Heart left ventricle (tissue), 13 donors: ENCODE data around the gene MBP.

Source experiments
- CTCF ChIP-seq, 12 donors: fragments of 200-600 bp; sonication (generic) in 4 of 12; IDR thresholded peaks; one replicate each; pipeline versions ENCODE4 v1.5.0 to v1.8.0; 2018 to 2022; ENCODE audit warnings: antibody characterized with exemption in 12 of 12, mild to moderate bottlenecking in 5 of 12
- POLR2A ChIP-seq, 2 donors: fragments of 450-650 bp; IDR thresholded peaks; one replicate each; pipeline ENCODE4 v1.6.1; 2017; ENCODE audit warnings: antibody characterized with exemption in 2 of 2, mild to moderate bottlenecking in 2 of 2, moderate library complexity in 2 of 2
- donor health status: ischemic (EF 13 %, LVEDD 7.1; RV severe dilation, severe dysfunction).
- donor health status: DM: no; HTN: yes; CAD: no.
- donor health status: DM: no; HTN: no; CAD: no.
- donor health status: ischemic (EF 25% LVEDD 6.9; RV normal size, moderate dysfunction).
- donor health status: ischemic (EF 25% LVEDD 5.7; RV mildly dilated, moderate dysfunction).
- donor health status: ischemic (EF 35%, LVEDD 5.7; RV mildly dilated, moderate dysfunction).
- donor health status: nonischemic (EF 11% LVEDD 7.7; RV severe dilation, severe dysfunction).
- donor health status: DM: yes; HTN: yes; CAD: no.
- donor health status: PGD.
- donor health status: ischemic (EF 29% LVEDD 5.4; RV normal size, mild dysfunction).
- donor health status: nonischemic (EF 23%, LVEDD 6.1; RV moderate dilation, normal function).

GRCh38 chr18:77063260-77063659, 69.3 kb downstream of the MBP start:
- TF ChIP-seq CTCF (IDR thresholded peaks at IDR 0.05), result no peak
- TF ChIP-seq POLR2A (IDR thresholded peaks at IDR 0.05), result no peak
